SK-N-SH (cell line): ENCODE results near the gene SLC17A6.

Experiments used
- CTCF ChIP-seq: fragments of 200-600 bp; sonication (generic); IDR thresholded peaks from 2 replicates; pipeline ENCODE4 v1.6.1; 2017; ENCODE audit warnings: antibody characterized with exemption, mild to moderate bottlenecking, moderate library complexity
- ELF1 ChIP-seq: IDR thresholded peaks from 2 replicates; pipeline ENCODE4 v1.4.0; 2012
- EZH2phosphoT487 ChIP-seq: fragments of 200-600 bp; sonication (generic); IDR thresholded peaks from 2 replicates; pipeline ENCODE4 v1.6.1; 2017; ENCODE audit warnings: low read depth, mixed run types, mild to moderate bottlenecking, antibody characterized with exemption, moderate library complexity, borderline replicate concordance
- FOXJ3 ChIP-seq: sonication (generic); formaldehyde crosslinking; IDR thresholded peaks from 2 replicates; pipeline ENCODE4 v1.5.1; 2020; ENCODE audit warnings: mild to moderate bottlenecking, missing genetic modification reagents
- MAX ChIP-seq: IDR thresholded peaks from 2 replicates; pipeline ENCODE4 v1.4.0; 2012; ENCODE audit warnings: low read depth
- POLR2AphosphoS5 ChIP-seq: IDR thresholded peaks from 2 replicates; pipeline ENCODE4 v1.6.1; 2012; ENCODE audit warnings: low read depth, low read length
- RAD21 ChIP-seq: IDR thresholded peaks from 2 replicates; pipeline ENCODE4 v1.6.1; 2012; ENCODE audit warnings: mild to moderate bottlenecking, low read length
- SIN3A ChIP-seq: IDR thresholded peaks from 2 replicates; pipeline ENCODE4 v1.6.1; 2012; ENCODE audit warnings: low read depth, mild to moderate bottlenecking, low read length, moderate library complexity, borderline replicate concordance
- TAF1 ChIP-seq: IDR thresholded peaks from 2 replicates; pipeline ENCODE4 v1.6.1; 2012; ENCODE audit warnings: low read depth, mild to moderate bottlenecking, low read length, moderate library complexity, borderline replicate concordance
- TEAD4 ChIP-seq: IDR thresholded peaks from 2 replicates; pipeline ENCODE4 v1.4.0; 2012; ENCODE audit warnings: mild to moderate bottlenecking, borderline replicate concordance; ENCODE audit not compliant: insufficient read depth
- USF1 ChIP-seq: IDR thresholded peaks from 2 replicates; pipeline ENCODE4 v1.4.0; 2012; ENCODE audit warnings: low read depth, borderline replicate concordance

- TF ChIP-seq CTCF (no peak), EZH2phosphoT487 (no peak), SIN3A (no peak), RAD21 (no peak), TEAD4 (no peak), POLR2AphosphoS5 (no peak), USF1 (no peak), ELF1 (no peak), TAF1 (no peak), MAX (no peak), FOXJ3 (CRISPR knock-in tag) (no peak)
Observed at GRCh38 chr11:22343032-22343324, 4.8 kb downstream of the SLC17A6 start.
